GM18870 (cell line): Measurements from ENCODE around the gene GRIP2.

Experiments used
- ATAC-seq: cut with Tn5 transposase; IDR thresholded peaks from one replicate; pipeline ENCODE4 v1.9.1; 2021; ENCODE audit warnings: moderate library complexity; ENCODE audit not compliant: unreplicated experiment

Gene GRIP2

DNA sequence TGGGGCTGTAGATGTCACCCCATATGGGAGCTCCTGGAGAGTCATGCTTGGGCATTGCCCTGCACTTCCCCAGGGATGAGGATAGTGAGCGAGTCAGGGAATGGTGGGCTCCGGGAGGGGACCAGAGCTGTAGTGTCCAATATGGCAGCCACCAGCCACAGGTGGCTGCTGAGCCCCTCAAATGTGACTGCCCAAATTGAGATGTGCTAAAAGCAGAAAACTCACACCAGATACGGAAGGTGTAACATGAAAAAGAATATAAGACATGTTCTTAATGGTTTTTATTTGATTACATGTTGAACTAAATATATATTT, 31.7 kb downstream of the GRIP2 start:
- ATAC-seq: no peak

DNA sequence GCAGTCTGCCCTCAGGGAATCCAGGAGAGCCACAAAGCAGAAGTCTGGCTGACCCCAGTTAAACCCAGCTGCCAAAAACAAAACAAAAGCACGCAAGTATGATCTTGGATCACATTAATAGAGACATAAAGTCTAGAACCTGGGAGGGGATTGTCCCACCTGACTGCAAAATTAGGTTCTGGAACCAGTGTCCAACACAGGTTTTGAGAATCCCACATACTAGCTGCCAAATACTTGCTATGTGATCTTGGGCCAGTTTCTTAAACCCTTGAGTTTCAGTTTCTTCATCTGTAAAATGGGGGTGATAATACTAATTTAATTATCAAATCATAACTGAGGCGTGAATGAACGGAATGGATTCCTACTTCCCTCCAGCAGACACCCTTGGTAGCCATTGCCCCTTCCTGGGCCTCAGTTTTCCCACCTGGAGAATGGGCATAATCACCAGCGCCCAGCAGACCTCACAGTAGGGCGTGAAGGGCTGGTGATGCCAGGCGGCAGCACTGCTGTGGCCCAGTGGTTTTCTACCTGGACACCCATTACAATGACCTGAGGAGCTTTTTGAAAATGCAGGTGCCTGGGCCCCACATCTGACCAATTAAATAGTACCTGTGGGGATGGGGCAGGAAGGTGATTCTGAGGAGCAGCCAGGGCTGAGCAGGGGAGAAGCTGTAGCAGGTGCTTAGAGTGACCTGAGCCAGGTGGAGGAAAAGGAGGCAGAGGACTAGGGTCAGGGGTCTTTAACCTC, 32.2 kb downstream of the GRIP2 start:
- no peak for ATAC-seq

DNA sequence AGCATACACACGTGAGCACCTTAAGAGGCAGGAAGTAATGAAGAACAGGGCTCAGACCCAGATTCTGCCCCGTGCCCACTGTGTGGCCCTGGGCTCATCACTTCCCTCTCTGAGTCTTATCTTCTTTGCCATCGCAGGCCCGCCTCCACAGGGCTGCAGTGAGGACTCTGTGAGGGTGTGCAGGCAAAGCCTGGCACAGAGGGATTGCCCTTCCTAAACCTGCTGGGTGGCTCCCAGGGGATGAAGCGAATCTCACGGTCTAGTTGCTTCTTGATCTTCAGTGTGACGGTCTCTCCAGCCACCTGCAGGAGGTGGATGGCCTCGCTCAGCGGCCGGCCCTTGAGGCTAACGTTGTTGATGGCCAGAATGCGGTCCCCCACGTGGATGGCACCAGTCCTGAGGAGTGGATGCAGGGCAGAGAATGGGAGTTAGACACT, 32.8 kb downstream of the GRIP2 start:
- ATAC-seq: no peak

DNA sequence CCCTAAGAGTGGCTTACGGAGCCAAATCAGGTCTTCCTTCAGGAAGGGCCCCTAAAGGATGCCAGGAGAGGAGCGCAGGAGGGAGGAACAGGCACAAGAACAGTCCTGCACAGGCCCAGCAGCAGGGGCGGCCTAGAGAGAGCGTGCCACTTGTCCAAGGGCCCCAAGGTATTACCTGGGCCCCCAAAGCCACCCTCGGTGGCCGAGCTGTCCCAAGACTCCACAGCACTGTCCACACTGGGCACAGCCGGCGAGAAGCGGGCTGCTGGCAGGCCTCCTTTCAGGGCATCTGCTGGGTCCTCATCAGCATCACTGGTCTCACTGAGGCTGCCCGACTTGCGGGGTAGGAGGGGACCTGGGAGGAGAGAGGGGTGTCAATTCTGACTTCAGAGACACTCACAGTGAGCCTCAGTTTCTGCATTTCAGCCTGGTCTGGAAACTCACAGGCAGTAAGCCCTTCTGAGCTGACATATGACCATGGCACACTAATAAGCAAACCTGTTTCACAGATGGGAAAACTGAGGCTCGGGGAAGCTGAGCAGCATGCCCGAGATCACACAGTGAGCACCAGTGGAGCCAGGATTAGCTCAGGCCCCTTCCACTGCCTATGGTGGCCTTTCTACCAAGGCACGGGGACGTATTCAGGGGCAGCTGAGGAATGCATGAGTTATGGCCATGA, 33.4 kb downstream of the GRIP2 start:
- ATAC-seq: no peak

DNA sequence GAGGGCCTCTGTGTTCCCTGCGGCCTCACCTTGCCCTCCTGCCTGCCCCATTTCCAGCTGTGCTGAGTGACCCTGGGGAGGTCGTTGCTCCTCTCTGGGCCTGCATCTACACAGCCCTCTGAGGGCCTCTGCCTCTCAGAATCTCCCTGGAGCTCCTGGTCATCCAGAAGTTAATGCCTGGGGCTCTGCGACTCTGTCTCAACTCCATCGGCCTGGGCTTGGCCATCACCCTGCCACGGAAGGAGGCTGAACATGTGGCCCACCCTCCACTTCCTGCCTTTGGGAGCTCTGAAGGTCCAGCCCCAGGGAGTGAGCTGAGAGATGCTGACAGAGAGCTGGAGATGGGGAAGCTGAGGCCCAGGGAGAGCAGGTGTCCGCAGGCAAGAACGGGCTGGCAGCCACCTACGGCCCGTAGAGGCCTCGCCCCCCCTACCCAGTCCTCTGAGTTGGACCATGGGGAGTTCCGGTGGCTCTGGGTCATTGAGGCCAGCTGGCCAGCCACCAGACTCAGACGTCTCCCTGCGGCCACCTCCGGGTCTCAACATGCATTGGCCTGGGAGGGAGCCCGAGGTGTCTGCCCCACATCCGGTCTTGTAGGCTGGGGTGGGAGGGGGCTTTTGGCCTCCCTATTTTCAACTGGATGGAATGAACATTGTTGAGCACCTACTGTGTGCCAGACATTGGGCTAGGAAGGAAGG, 34.2 kb downstream of the GRIP2 start:
- ATAC-seq: no peak

DNA sequence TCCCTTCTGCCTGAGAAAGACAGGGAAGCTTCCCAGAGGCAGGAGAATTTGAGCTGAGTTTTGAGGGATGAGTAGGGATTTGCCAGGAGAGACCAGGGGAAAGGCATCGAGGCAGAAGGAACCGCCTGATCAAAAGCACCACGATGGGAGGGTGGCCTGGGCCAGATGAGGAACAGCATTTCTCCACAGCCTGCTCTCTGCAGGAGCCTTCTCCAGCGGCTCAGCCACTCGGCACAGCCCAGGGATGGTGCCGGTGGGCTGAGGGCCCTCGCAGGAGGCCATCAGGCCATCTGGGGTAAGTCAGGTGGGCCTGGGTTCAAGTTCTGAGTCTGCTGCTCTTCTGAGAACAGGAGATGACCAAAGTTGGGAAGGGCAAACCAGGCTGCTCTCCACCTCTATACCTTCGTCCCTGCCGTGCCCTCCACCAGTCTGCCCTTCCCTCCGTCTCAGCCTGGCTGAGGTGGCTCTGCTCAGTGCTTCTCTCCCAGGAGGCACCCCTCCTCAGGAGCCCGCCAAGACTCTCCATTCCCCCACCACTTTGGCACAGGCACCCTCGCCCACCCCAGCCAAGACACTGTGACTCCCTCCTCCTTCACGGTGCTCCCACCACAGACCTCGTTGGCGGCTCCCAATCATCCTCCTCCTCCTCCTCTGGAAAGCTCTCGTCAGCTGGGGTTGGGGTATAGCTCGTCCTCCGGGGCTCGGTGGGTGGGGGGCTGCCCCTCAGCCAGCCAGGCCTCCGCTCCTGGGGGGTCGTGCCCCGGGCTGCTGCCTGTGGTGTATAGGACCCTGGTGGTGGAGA, 34.9 kb downstream of the GRIP2 start:
- no peak for ATAC-seq

DNA sequence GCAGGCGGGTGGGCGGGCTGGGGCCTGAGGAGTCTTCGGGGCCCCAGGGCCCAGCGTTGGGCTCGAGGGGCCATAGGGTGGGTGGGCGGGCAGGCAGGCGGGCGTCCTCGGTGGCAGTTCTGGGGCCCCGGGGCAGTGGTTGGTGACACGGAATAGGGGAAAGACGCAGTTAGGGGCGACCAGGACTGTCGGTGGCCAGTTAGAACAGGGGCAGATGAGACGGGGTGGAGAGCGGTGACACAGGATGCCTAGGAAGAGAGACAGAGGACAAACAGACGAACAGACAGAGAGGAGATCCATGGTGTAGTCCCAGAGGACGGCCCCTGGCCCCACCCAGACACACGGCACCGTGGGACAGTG, 36.5 kb downstream of the GRIP2 start:
- no peak for ATAC-seq

DNA sequence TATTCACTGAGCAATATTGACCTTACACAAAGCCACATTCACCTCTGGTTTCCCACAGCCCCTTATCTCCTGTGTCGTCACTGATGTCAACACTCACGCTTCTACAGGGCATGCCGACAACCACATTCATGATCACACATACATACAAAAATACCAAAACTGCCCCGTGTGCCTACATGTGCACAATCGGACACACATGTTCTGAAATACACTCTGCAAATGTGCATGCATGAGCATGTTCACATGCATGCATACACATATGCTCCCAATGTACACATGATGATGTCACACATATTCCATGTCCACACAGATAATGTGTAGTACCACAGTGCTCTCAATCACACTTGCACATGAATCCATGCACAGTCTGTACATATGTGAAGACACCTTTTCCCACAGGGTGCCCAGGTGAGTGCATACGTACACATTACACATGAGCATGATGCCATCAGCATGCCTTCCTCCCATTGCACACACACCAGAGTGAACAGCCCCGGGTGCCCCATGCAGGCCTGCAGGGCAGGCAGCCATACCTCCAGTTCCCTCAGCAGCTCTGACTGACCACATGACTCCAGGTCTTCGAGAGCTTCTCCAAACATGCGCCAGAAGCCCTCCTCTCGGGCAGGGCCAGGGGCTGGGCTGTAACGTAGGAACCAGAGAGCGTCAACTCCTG, 37.0 kb downstream of the GRIP2 start:
- ATAC-seq: no peak

DNA sequence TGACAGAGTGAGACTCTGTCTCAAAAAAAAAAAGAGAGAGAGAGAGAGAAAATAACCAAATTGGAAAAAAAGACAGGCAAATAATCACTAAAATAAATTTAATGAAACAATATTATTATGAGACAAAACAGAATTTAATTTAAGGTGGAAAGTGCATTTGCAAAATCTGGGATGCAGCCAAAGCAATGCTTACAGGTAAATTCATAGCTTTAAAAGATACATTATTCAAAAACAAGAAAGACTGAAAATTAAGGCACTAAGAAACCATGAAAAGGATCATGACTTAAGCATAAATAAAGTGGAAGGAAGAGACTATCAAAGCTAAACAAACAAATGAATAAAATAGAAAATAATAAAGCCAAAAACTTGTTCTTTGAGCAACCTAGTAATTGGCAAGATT, 37.7 kb downstream of the GRIP2 start:
- no peak for ATAC-seq

DNA sequence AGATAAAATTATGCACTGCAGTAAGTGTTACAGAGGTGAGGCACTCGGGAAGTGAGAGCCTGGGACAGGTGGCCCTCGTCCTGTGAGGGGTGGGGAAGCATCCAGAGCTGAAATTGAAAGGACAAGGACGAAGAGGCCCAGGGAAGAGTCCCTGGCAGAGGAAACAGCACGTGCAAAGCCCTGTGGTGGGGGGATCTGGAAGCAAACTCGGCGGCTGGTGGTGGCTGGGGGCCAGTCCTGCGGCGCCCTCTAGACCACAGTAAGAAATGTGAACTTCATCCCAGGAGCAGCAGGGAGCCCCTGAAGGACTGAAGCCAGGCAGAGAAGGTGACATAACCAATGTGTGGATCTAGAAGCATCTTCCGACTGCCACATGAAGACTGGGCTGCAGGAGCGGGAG, 42.8 kb downstream of the GRIP2 start:
- no peak for ATAC-seq

DNA sequence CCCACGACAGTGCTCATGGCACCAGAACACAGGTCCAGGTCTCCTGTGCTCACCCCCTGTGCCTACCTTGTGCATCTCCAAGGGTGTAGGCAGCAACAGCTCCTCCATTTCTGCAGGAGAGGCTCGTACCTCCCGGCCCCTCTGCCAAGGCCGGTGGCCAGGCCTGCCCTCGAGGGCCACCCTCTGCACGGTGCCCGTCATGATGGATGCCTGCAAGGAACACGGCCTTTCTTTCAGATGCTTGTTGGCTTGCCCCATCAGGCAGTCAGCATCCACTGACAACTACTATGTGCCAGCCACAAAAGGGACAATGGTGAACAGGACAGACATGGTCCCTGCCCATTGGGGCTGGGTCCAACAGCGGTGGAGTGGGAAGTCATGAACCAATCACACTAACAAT, 43.8 kb downstream of the GRIP2 start:
- no peak for ATAC-seq

DNA sequence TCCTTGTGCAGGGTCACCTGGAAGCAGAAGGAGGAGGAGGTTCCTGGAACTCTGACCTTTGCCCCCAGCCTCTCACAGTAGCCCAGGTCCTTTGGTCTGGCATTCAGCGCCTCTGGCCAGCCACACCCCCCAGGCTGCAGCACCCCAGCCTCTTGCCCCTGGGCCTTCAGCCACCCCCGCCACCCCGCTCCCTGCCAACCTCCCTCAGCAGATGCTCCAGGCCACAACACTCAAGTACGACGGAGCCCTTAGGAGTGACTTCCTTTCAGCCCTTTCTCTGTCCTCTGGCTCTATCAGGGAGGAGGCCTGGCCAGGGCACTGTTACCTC, 45.2 kb downstream of the GRIP2 start:
- no peak for ATAC-seq

DNA sequence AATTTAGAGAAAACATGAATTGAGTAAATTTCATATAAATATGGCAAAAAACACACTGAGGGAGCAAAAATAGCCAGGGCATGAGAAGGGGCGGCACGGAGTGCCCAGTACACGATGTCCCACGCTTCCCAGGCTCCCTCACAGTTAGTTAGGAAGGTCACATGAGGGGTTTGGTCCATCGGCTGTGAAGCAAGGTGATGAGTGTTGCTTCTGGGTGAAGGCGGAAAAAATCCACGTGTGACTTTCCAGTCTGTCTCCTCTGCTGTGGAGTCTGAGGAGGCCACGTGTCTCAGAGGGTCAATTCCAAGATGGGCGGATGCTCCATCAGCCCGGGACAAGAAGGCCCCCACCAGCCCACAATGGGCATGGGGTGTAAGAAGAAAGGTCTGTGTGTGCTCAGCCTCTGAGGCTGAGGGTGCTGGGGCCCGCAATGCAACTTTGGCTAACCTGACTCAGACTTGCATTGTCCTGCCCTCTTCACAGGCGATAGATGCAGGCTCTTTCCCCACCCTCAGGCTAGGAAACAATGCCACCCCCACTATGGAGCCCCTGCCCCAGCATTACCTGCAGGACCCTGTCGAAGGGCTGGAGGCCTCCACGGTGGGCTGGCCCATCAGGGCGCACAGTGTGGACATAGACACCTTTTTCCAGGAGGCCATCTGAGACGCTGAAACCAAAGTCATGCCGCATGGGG, 45.7 kb downstream of the GRIP2 start:
- ATAC-seq: no peak

DNA sequence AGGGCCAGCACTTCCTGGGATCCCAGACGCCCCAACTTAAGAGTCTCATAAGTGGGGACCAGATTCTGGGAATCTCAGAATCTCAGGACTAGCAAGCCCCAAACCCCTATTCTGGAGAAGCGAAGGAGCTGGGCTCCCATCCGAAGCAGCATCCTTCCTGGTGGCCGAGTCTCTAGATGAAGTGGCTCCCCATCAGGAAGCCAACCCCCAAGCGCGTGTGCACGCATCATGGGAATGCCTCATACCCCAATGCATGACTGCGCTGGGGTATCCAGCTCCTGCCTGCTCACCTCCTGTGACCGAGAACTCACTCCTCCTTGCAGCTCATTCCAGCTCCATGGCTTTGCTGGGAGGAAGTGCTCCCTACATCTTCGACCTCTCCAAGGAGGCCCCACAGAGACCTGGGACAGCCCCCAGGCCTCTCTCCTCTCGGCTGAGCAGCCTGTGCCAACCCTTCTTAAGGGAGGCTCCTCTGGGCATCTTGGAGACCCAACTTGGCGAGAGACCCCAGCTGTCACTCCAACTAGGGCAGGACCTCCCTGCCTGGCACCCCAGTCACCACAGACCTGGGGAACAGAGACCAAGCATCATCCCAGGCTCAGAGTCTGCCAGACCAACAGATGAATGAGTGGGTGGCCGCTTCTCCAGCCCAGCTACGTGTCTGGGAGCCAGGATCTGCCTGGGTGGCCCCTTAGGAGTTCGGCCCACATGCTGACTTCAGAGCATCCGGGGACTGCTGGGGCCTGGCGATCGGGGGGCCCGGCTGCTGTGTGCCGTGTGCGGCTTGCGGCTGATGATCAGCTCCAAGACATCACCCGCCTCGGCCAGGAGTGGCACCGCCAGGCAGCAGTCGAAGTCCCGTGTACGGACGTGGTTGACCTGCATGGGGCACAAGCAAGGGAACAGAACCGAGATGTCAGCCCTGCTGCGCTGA, 46.9 kb downstream of the GRIP2 start:
- ATAC-seq: no peak

DNA sequence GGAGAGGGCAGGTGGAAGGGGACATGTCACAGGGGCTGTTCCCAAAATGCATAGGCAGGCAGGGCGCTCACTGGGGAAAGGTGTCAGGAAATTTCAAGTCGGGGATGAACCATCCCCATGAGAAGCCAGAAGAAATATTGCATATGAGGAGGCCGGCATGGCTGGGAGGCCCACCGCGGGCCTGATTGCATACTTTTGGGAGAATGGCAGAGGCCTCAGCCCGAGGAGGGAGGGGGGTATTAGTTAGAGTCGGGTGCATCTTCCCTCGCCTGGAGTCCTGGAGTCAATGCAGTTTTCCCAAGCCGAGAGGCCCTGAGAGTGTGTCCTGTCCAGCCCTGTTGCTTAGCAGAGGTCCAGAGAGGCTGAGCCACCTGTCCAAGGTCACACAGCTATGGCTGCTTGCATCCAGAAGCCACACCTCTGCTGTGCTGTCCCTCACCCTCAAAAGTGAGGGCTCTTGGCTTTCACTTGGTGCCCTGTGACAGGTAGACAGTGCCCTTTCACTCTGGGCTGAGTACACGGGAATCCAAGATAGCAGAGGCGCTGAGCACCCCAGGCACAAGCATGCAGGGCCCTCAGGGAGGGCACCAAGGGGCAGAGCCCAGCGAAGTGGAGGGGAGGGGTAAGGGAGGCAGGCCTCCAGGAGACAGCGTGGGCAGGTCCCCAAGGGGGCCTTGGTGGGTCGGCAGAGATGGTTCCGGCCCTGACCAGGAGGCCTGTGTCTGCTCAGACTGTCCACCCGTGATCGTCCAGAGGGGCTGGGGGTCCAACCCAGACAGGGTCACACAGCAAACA, 48.5 kb downstream of the GRIP2 start:
- ATAC-seq: no peak

DNA sequence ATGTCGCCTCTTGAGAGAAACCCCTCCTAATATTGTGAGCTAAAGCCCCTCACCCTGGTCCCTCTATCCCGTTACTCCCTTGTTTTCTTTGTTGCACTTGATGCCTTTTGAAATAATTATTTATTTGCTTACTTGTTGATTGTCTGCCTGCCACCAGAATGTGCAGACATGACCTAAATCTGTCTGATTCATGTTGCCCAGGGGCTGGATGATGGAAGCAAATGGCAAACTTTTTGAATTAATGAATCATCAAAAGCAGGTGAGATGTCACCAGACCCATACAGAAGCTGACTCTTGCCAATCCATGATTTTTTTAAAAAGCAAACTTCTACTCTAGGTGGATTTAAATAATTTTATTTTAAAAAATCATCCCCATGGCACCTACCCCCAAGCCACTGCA, 49.3 kb downstream of the GRIP2 start:
- ATAC-seq: no peak

DNA sequence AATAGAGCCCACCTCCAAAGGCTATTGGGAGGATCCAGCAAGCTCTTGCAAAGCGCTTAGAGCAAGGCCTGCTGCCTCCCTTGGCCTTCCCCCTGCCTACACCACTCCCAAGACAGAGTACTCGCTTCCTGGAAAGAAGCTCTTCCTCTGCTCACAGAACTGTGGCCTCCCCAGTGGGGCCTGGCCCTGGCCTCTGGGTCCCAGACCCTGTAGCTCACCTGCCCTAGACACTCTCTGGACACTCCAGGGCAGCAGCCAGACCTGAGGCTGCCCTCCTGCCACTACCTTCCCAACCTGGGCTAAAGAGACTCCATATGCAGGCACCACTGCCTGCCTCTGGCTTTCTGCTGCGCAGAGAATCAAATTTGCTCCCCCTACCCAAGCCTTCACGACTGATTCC, 49.9 kb downstream of the GRIP2 start:
- ATAC-seq: no peak

DNA sequence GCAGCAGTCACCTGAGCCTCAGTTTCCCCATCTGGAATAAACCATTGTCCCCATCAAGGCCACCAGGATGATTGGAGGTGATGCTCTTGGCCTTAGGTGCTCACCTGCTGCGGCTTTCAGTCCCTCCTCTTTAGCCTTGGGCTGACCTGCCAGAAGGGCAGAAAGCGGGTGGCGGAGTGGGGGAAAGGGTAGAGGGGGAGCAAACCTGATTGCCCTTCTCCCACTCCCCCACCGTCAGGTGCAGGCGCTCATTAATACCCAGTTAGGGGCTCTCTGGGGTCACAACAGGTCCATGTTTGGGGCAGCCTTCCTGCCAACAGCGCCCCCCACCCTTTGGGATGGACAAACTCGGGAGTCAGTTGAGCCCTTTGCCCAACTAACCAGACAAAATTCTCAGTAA, 50.5 kb downstream of the GRIP2 start:
- ATAC-seq: no peak
